ENCODE measurements around the gene PTTG1IP. TPM values are rescaled to one million over a fixed set of nuclear protein-coding genes. Genes with fewer than 3 reads are reported as not detected.
A peak's percentile ranks its signal among the peaks of the same experiment; 100 is the strongest.

PTTG1IP gene
- total and polyA plus RNA-seq, 3 donors from 2014 or later, result 171 to 195 (median 190) TPM

DNA sequence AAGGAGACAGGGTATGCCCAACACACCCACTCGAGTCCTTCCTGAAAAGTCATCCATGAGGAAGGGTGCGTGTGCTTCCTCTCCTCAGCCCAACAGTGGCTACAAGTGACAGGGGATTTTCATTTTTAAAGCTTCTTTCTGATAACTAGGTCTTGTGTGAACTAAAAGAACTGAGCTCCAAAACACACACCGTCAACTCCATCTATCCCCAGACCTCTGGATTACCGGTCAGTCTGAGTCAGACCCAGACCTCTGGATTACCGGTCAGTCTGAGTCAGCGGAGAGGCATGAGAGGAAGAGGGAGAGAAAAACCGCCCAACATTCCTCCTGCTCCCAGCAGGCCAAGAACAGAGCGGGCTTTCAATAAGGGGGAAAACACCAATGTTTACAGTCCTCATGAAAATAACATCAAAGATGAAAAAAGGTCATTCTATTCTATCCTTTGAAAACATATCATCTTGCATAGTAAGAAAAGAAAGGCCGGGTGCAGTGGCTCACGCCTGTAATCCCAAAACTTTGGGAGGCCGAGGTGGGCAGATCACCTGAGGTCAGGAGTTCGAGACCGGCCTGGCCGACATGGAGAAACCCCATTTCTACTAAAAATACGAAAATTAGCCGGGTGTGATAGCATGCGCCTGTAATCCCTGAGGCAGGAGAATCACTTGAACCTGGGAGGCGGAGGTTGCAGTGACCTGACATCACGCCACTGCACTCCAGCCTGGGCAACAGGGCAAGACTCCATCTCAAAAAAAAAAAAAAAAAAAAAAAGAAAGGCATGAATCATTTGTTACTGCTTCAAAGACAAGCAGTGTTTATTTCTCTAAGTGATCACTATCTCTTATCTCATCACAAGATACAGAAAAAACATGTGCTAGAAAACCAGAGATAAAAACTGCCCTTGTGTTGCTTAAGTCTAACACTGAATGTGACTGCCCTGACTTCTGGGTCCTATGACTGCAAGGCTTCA lies 3.4 kb downstream of the PTTG1IP start:
- Histone ChIP-seq H3K4me3 (no peak overlapping the region), H3K27ac (peak overlapping the region; percentile 63 to 98), H3K36me3 (ENCODE audit: low read depth, missing control alignments) (no peaks in the 10 kb centered on the region), H3K9me3 (no peaks in the 10 kb centered on the region), H3K4me1 (peaks cover 34% of the 10 kb centered on the region), H3K27me3 (no peaks in the 10 kb centered on the region)
- peak; percentile 44 for DNase-seq
- intact Hi-C loops (cut with DNase I; ENCODE audit: low total_unique reads), result loop anchor here (5.0 kb wide), 2 partner anchors 53 to 68 kb away; partner anchors contain the start of genes SUMO3 and UBE2G2
- WGBS, 2 donors, result 52 to 62% methylated on average over 19 of the region's 19 CpGs
- TF ChIP-seq POLR2A (IDR thresholded peaks at IDR 0.05), result no peak
- TF ChIP-seq, protein P1, sequence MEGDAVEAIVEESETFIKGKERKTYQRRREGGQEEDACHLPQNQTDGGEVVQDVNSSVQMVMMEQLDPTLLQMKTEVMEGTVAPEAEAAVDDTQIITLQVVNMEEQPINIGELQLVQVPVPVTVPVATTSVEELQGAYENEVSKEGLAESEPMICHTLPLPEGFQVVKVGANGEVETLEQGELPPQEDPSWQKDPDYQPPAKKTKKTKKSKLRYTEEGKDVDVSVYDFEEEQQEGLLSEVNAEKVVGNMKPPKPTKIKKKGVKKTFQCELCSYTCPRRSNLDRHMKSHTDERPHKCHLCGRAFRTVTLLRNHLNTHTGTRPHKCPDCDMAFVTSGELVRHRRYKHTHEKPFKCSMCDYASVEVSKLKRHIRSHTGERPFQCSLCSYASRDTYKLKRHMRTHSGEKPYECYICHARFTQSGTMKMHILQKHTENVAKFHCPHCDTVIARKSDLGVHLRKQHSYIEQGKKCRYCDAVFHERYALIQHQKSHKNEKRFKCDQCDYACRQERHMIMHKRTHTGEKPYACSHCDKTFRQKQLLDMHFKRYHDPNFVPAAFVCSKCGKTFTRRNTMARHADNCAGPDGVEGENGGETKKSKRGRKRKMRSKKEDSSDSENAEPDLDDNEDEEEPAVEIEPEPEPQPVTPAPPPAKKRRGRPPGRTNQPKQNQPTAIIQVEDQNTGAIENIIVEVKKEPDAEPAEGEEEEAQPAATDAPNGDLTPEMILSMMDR (IDR thresholded peaks at IDR 0.05), result no peak

GRCh38 chr21:44868707-44869106 lies 4.8 kb downstream of the PTTG1IP start:
- TF ChIP-seq, protein P1 (IDR thresholded peaks at IDR 0.05), result no peak
- no peak for TF ChIP-seq POLR2A (IDR thresholded peaks at IDR 0.05)

DNA sequence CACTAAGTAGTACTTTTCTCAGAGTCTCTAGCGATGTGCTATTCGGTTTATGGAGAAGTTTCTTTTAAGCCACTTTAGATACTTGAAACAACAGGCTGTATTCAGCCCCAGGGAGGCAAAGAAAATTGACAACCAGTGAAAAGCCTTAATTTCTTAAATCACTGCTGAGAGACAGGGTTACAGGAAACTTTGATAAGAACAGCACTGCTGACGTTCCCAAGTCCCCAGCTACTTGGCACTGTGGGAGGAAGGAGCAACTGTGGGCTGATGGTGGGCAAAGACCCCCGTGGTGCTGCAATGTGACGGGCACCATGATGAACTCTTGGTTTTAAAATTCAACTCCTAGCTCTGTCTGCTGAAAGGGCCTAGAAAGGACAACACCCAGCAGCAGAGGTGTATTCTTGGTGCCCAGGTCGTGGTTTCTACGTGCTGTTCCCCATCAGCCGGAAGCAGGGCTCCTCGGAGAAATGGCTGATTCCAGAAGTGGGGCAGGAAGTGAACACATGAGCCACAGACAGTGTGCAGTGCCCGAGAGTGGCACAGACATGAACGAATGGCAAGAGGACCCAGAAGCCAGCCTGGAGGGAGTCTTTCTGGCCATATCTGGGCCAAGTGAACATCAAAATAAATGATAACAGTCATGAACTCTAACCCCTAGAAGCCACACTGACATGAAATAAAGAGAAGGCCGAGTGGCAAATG lies 5.3 kb downstream of the PTTG1IP start:
- Histone ChIP-seq H3K4me3 (no peak overlapping the region), H3K9me3 (no peaks in the 10 kb centered on the region), H3K27me3 (no peaks in the 10 kb centered on the region), H3K27ac (no peak overlapping the region), H3K4me1 (peaks cover 34% of the 10 kb centered on the region), H3K36me3 (ENCODE audit: low read depth, missing control alignments) (no peaks in the 10 kb centered on the region)
- WGBS, 2 donors, result 71% methylated on average over 12 of the region's 12 CpGs
- TF ChIP-seq, protein P1 (IDR thresholded peaks at IDR 0.05), result no peak
- no peak for TF ChIP-seq POLR2A (IDR thresholded peaks at IDR 0.05)
- DNase-seq, result no peak
- intact Hi-C loops (cut with DNase I; ENCODE audit: low total_unique reads), result no loop called here

More at GRCh38 chr21:44868707-44869106, 4.8 kb downstream of the PTTG1IP start:
- Histone ChIP-seq H3K4me1 (peaks cover 34% of the 10 kb centered on the region), H3K36me3 (ENCODE audit: low read depth, missing control alignments) (no peaks in the 10 kb centered on the region), H3K9me3 (no peaks in the 10 kb centered on the region), H3K27ac (peak overlapping the region in 1 of 2 donors; percentile 63), H3K27me3 (no peaks in the 10 kb centered on the region), H3K4me3 (no peak overlapping the region)
- 84 to 89% methylated on average over 7 of the region's 7 CpGs for WGBS, 2 donors
- intact Hi-C loops (cut with DNase I; ENCODE audit: low total_unique reads), result no loop called here
- no peak for DNase-seq

- no peaks in the 10 kb centered on the region for H3K27me3 ChIP-seq
- H3K4me3 ChIP-seq, result no peak overlapping the region
- TF ChIP-seq, protein P1 (IDR thresholded peaks at IDR 0.05), result no peak
- TF ChIP-seq POLR2A (IDR thresholded peaks at IDR 0.05), result no peak
- H3K4me1 ChIP-seq, result peaks cover 33% of the 10 kb centered on the region
- intact Hi-C loops (cut with DNase I; ENCODE audit: low total_unique reads), result no loop called here
- no peaks in the 10 kb centered on the region for H3K9me3 ChIP-seq
- no peak overlapping the region for H3K27ac ChIP-seq
- DNase-seq, result no peak
- no peaks in the 10 kb centered on the region for H3K36me3 ChIP-seq (ENCODE audit: low read depth, missing control alignments)
- 83 to 85% methylated on average over 15 of the region's 15 CpGs for WGBS, 2 donors
These were observed 6.0 kb downstream of the PTTG1IP start for GRCh38 chr21:44867464-44867863.

Measured in testis (tissue), 3 donors.